ENCODE data around the gene HOXB6. TPM values are rescaled to one million over a fixed set of nuclear protein-coding genes. Genes with fewer than 3 reads are reported as not detected.
A peak's percentile ranks its signal among the peaks of the same experiment; 100 is the strongest.

Gene HOXB6
- not detected for total RNA-seq
- not detected for polyA plus RNA-seq

DNA sequence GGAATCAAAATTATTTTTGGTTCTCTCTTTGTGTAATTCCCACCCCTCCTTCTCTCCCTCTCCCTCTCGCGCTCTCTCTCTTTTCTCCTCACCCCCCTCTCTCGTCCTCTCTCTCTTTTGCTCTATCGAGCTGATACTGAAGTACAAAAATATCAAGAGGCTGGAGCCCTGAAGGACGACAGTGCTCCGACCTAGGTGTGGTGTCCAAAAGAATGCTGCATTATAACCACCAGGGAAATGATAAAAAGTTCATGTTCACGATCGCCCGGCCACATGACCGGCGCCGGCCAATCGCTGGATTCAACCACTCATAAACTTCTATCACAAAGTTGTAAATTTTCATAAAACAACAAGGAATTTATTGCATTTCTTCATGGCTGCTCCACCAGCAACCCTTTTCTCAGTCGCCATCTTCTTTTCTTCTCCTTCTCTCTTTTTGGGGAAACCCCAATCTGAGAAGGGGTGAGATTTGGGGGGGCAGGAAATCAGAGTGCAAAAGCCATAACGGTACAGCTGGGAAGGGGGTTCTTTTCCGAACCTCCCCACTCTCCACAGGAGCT lies at the start of gene HOXB6:
Gene HOXB6, minus strand, starts transcription at position 217 of the 560 bp plus-strand sequence. CDS start 6,836 bp downstream, outside the sequence.
- peaks cover 99% of the 10 kb centered on the region for H3K27me3 Mint-ChIP-seq
- peaks cover 0 to 3% (median 0%) of the 10 kb centered on the region in 7 donors for H3K9me3 Mint-ChIP-seq

DNA sequence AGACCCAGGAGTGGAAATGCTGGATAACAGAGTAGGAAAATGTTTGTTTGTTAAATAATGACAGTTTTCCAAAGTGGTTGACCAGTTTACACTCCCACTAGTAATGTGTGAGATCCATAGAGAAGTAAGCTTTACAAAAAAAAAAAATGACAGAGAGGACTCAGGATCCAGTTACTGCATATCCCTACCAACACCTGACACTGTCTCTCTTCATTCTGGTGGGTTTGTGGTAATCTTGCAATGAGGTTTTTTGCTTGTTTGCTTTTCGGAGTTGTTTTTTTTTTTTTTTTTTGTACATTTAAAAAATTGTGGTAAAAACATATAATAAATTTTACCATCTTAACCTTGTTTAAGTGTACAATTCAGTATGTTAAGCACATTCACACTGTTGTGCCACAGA lies 45.0 kb upstream of the HOXB6 start:
- no peaks in the 10 kb centered on the region for H3K9me3 ChIP-seq (ENCODE audit: control insufficient read depth in 2 of 2, low read length in 2 of 2)
- ATAC-seq (ENCODE audit: low read depth in 2 of 2) (no peak), DNase-seq (no peak)
- Mint-ChIP-seq H3K36me3 (no peaks in the 10 kb centered on the region), H3K27ac (no peak overlapping the region), H3K4me3 (no peak overlapping the region), H3K9me3 (peaks cover 0 to 2% (median 0%) of the 10 kb centered on the region in 7 donors), H3K4me1 (peaks cover 8 to 34% (median 16%) of the 10 kb centered on the region in 4 donors), H3K27me3 (peaks cover 70% of the 10 kb centered on the region)
- peaks cover 18% of the 10 kb centered on the region for H3K4me1 ChIP-seq (ENCODE audit: control insufficient read depth, insufficient read depth, low read length, poor library complexity, severe bottlenecking)
- no peak overlapping the region for H3K4me3 ChIP-seq (ENCODE audit: low read depth, low read length)
- H3K36me3 ChIP-seq (ENCODE audit: control insufficient read depth, insufficient read depth, low read length), result no peaks in the 10 kb centered on the region
- peaks cover 19% of the 10 kb centered on the region for H3K27me3 ChIP-seq (ENCODE audit: control insufficient read depth, insufficient read depth, low read length)
- no peak overlapping the region for H3K27ac ChIP-seq (ENCODE audit: insufficient read depth, low read length, poor library complexity, severe bottlenecking)

More for the DNA sequence above, at the start of gene HOXB6:
- peaks cover 42% of the 10 kb centered on the region for H3K27me3 ChIP-seq (ENCODE audit: control insufficient read depth, insufficient read depth, low read length)
- ATAC-seq (ENCODE audit: low read depth in 2 of 2) (no peak), DNase-seq (no peak)
- no peak within 1 kb of the TSS for H3K27ac ChIP-seq (ENCODE audit: insufficient read depth, low read length, poor library complexity, severe bottlenecking)
- peaks cover 0 to 25% (median 15%) of the 10 kb centered on the region in 4 donors for H3K4me1 Mint-ChIP-seq
- no peaks in the 10 kb centered on the region for H3K9me3 ChIP-seq (ENCODE audit: control insufficient read depth in 2 of 2, low read length in 2 of 2)
- peak within 1 kb of the TSS in 1 of 3 donors; percentile 60 for H3K27ac Mint-ChIP-seq
- no peaks in the 10 kb centered on the region for H3K36me3 ChIP-seq (ENCODE audit: control insufficient read depth, insufficient read depth, low read length)
- peak within 1 kb of the TSS in 2 of 4 donors; percentile 49 to 82 for H3K4me3 Mint-ChIP-seq
- peaks cover 3% of the 10 kb centered on the region for H3K36me3 Mint-ChIP-seq
- H3K4me1 ChIP-seq (ENCODE audit: control insufficient read depth, insufficient read depth, low read length, poor library complexity, severe bottlenecking), result peaks cover 29% of the 10 kb centered on the region
- H3K4me3 ChIP-seq (ENCODE audit: low read depth, low read length), result no peak within 1 kb of the TSS

GRCh38 chr17:48647963-48648245 lies 43.1 kb upstream of the HOXB6 start:
- no peak overlapping the region for H3K4me3 ChIP-seq (ENCODE audit: low read depth, low read length)
- H3K9me3 Mint-ChIP-seq, result peaks cover 0 to 2% (median 0%) of the 10 kb centered on the region in 7 donors
- no peaks in the 10 kb centered on the region for H3K9me3 ChIP-seq (ENCODE audit: control insufficient read depth in 2 of 2, low read length in 2 of 2)
- peaks cover 79% of the 10 kb centered on the region for H3K27me3 Mint-ChIP-seq
- H3K4me3 Mint-ChIP-seq, result peak overlapping the region; percentile 46 to 93 (median 79)
- no peak overlapping the region for H3K27ac ChIP-seq (ENCODE audit: insufficient read depth, low read length, poor library complexity, severe bottlenecking)
- no peaks in the 10 kb centered on the region for H3K36me3 ChIP-seq (ENCODE audit: control insufficient read depth, insufficient read depth, low read length)
- peaks cover 8 to 42% (median 16%) of the 10 kb centered on the region in 4 donors for H3K4me1 Mint-ChIP-seq
- peaks cover 18% of the 10 kb centered on the region for H3K4me1 ChIP-seq (ENCODE audit: control insufficient read depth, insufficient read depth, low read length, poor library complexity, severe bottlenecking)
- H3K27ac Mint-ChIP-seq, result no peak overlapping the region
- DNase-seq (no peak), ATAC-seq (ENCODE audit: low read depth in 2 of 2) (no peak)
- peaks cover 35% of the 10 kb centered on the region for H3K27me3 ChIP-seq (ENCODE audit: control insufficient read depth, insufficient read depth, low read length)
- no peaks in the 10 kb centered on the region for H3K36me3 Mint-ChIP-seq

GRCh38 chr17:48647103-48647962 lies 42.5 kb upstream of the HOXB6 start:
- Histone ChIP-seq H3K4me3 (ENCODE audit: low read depth, low read length) (peak overlapping the region; percentile 80), H3K4me1 (ENCODE audit: control insufficient read depth, insufficient read depth, low read length, poor library complexity, severe bottlenecking) (peaks cover 20% of the 10 kb centered on the region), H3K27me3 (ENCODE audit: control insufficient read depth, insufficient read depth, low read length) (peaks cover 36% of the 10 kb centered on the region), H3K36me3 (ENCODE audit: control insufficient read depth, insufficient read depth, low read length) (no peaks in the 10 kb centered on the region), H3K9me3 (ENCODE audit: control insufficient read depth in 2 of 2, low read length in 2 of 2) (no peaks in the 10 kb centered on the region), H3K27ac (ENCODE audit: insufficient read depth, low read length, poor library complexity, severe bottlenecking) (no peak overlapping the region)
- Mint-ChIP-seq H3K4me3 (peak overlapping the region; percentile 46 to 93 (median 89)), H3K27me3 (peaks cover 81% of the 10 kb centered on the region), H3K27ac (no peak overlapping the region), H3K4me1 (peaks cover 5 to 39% (median 16%) of the 10 kb centered on the region in 4 donors), H3K36me3 (no peaks in the 10 kb centered on the region), H3K9me3 (peaks cover 0 to 2% (median 0%) of the 10 kb centered on the region in 7 donors)
- DNase-seq, result no peak
- ATAC-seq (ENCODE audit: low read depth in 2 of 2), result no peak

DNA sequence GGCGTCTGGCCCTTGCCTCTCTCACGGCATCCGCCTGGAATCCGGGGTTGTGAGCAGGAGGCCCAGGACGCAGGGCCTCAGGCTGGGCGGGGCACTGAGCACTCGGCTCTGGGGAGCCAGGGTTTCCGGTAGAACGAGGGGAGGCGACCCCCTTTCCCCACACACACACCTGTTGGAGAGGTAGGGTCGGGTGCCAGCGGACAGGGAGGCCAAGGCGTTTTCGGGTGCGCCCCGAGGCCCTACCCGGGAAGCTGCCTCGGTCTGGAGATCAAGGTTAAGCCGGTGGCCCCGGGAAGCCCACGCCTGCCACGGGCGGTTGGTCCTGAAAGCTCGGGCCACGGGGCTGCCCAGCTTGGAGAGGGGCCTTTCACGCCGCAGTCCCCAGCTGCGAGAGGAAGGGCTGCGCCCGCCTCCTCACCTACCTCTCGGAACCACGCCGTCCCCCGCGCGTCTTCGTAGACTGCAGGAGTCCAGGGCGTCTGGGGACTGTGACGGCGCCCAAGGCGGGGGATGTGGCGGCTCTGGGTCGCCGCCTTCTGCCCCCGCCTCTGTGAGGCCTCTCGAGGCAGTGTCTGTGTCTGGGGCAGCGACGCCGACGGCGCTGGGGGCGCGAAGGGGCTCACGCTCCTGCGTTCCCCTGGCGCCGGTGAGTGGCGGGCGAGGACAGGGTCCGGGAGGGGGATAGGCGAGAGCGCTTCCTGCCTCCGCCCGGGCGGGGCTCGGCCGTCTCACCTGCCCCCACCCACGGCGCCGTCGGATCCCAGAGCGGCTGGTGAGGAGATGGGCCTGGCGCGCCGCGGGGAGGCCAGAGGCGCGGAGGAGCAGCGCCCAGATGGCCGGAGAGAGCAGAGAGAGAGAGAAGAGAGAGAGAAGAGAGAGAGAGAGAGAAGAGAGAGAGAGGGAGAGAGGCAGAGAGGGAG lies 41.7 kb upstream of the HOXB6 start:
- Histone ChIP-seq H3K27ac (ENCODE audit: insufficient read depth, low read length, poor library complexity, severe bottlenecking) (no peak overlapping the region), H3K36me3 (ENCODE audit: control insufficient read depth, insufficient read depth, low read length) (no peaks in the 10 kb centered on the region), H3K9me3 (ENCODE audit: control insufficient read depth in 2 of 2, low read length in 2 of 2) (no peaks in the 10 kb centered on the region), H3K27me3 (ENCODE audit: control insufficient read depth, insufficient read depth, low read length) (peaks cover 36% of the 10 kb centered on the region), H3K4me3 (ENCODE audit: low read depth, low read length) (no peak overlapping the region), H3K4me1 (ENCODE audit: control insufficient read depth, insufficient read depth, low read length, poor library complexity, severe bottlenecking) (peaks cover 29% of the 10 kb centered on the region)
- Mint-ChIP-seq H3K27me3 (peaks cover 84% of the 10 kb centered on the region), H3K9me3 (peaks cover 0 to 2% (median 0%) of the 10 kb centered on the region in 7 donors), H3K4me1 (peaks cover 0 to 38% (median 18%) of the 10 kb centered on the region in 4 donors), H3K36me3 (no peaks in the 10 kb centered on the region), H3K4me3 (peak overlapping the region; percentile 69 to 93 (median 89)), H3K27ac (no peak overlapping the region)
- DNase-seq (peak in 1 of 3 donors; percentile 30), ATAC-seq (ENCODE audit: low read depth in 2 of 2) (peak; percentile 57 to 60)

- H3K27me3 ChIP-seq (ENCODE audit: control insufficient read depth, insufficient read depth, low read length), result peaks cover 43% of the 10 kb centered on the region
- H3K36me3 Mint-ChIP-seq, result no peaks in the 10 kb centered on the region
- H3K9me3 ChIP-seq (ENCODE audit: control insufficient read depth in 2 of 2, low read length in 2 of 2), result no peaks in the 10 kb centered on the region
- peaks cover 92% of the 10 kb centered on the region for H3K27me3 Mint-ChIP-seq
- H3K4me1 Mint-ChIP-seq, result peaks cover 0 to 42% (median 21%) of the 10 kb centered on the region in 4 donors
- peak overlapping the region; percentile 50 to 85 (median 74) for H3K4me3 Mint-ChIP-seq
- H3K27ac ChIP-seq (ENCODE audit: insufficient read depth, low read length, poor library complexity, severe bottlenecking), result no peak overlapping the region
- peaks cover 29% of the 10 kb centered on the region for H3K4me1 ChIP-seq (ENCODE audit: control insufficient read depth, insufficient read depth, low read length, poor library complexity, severe bottlenecking)
- no peaks in the 10 kb centered on the region for H3K36me3 ChIP-seq (ENCODE audit: control insufficient read depth, insufficient read depth, low read length)
- peaks cover 0 to 2% (median 0%) of the 10 kb centered on the region in 7 donors for H3K9me3 Mint-ChIP-seq
- DNase-seq (no peak), ATAC-seq (ENCODE audit: low read depth in 2 of 2) (no peak)
- H3K27ac Mint-ChIP-seq, result no peak overlapping the region
- H3K4me3 ChIP-seq (ENCODE audit: low read depth, low read length), result no peak overlapping the region
Observed at GRCh38 chr17:48645639-48646182, 40.9 kb upstream of the HOXB6 start.

GRCh38 chr17:48644910-48645557 lies 40.2 kb upstream of the HOXB6 start:
- no peak for ATAC-seq (ENCODE audit: low read depth in 2 of 2)
- Mint-ChIP-seq H3K36me3 (no peaks in the 10 kb centered on the region), H3K4me3 (peak overlapping the region; percentile 50 to 85 (median 74)), H3K9me3 (peaks cover 0 to 2% (median 0%) of the 10 kb centered on the region in 7 donors), H3K27ac (no peak overlapping the region), H3K27me3 (peaks cover 95% of the 10 kb centered on the region), H3K4me1 (peaks cover 0 to 42% (median 21%) of the 10 kb centered on the region in 4 donors)
- Histone ChIP-seq H3K4me1 (ENCODE audit: control insufficient read depth, insufficient read depth, low read length, poor library complexity, severe bottlenecking) (peaks cover 29% of the 10 kb centered on the region), H3K9me3 (ENCODE audit: control insufficient read depth in 2 of 2, low read length in 2 of 2) (no peaks in the 10 kb centered on the region), H3K27ac (ENCODE audit: insufficient read depth, low read length, poor library complexity, severe bottlenecking) (no peak overlapping the region), H3K27me3 (ENCODE audit: control insufficient read depth, insufficient read depth, low read length) (peaks cover 49% of the 10 kb centered on the region), H3K4me3 (ENCODE audit: low read depth, low read length) (no peak overlapping the region), H3K36me3 (ENCODE audit: control insufficient read depth, insufficient read depth, low read length) (no peaks in the 10 kb centered on the region)
- no peak for DNase-seq

Data from CD4-positive, CD25-positive, alpha-beta regulatory T cell (primary cell).